ENCODE data around the gene NLGN4Y. TPM values are rescaled to one million over a fixed set of nuclear protein-coding genes. Genes with fewer than 3 reads are reported as not detected.

NLGN4Y gene
- total RNA-seq, 1 experiment from 2014 or later, result not detected

- H3K27ac ChIP-seq (ENCODE audit: low read length), result no peak overlapping the region
- no peak for TF ChIP-seq SIN3A (IDR thresholded peaks at IDR 0.05; ENCODE audit: borderline replicate concordance, insufficient read depth, low read depth, low read length)
- TF ChIP-seq POLR2AphosphoS5 (IDR thresholded peaks at IDR 0.05; ENCODE audit: low read depth, low read length), result no peak
- TF ChIP-seq, protein P1, sequence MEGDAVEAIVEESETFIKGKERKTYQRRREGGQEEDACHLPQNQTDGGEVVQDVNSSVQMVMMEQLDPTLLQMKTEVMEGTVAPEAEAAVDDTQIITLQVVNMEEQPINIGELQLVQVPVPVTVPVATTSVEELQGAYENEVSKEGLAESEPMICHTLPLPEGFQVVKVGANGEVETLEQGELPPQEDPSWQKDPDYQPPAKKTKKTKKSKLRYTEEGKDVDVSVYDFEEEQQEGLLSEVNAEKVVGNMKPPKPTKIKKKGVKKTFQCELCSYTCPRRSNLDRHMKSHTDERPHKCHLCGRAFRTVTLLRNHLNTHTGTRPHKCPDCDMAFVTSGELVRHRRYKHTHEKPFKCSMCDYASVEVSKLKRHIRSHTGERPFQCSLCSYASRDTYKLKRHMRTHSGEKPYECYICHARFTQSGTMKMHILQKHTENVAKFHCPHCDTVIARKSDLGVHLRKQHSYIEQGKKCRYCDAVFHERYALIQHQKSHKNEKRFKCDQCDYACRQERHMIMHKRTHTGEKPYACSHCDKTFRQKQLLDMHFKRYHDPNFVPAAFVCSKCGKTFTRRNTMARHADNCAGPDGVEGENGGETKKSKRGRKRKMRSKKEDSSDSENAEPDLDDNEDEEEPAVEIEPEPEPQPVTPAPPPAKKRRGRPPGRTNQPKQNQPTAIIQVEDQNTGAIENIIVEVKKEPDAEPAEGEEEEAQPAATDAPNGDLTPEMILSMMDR (IDR thresholded peaks at IDR 0.05), result no peak
- TF ChIP-seq TCF7L2 (IDR thresholded peaks at IDR 0.05; ENCODE audit: low read depth, low read length), result no peak
- no peak for TF ChIP-seq REST (IDR thresholded peaks at IDR 0.05; ENCODE audit: insufficient read depth in 1 of 2, low read depth in 2 of 2, low read length in 1 of 2)
- POLR2A ChIA-PET, result no interaction called here
- no peaks in the 10 kb centered on the region for H3K9me3 ChIP-seq (ENCODE audit: control insufficient read depth, insufficient read depth, low read depth, low read length)
- H3K27me3 ChIP-seq (ENCODE audit: control insufficient read depth, insufficient read depth, low read length), result no peaks in the 10 kb centered on the region
- H3K4me1 ChIP-seq (ENCODE audit: control insufficient read depth, insufficient read depth, low read length), result no peaks in the 10 kb centered on the region
- H3K36me3 ChIP-seq (ENCODE audit: control insufficient read depth, insufficient read depth, low read length), result no peaks in the 10 kb centered on the region
- no peak overlapping the region for H3K4me3 ChIP-seq (ENCODE audit: low read depth in 2 of 2, low read length in 2 of 2)
- DNase-seq (ENCODE audit: low read depth, low spot score) (no peak), ATAC-seq (no peak)
- in situ Hi-C loops (cut with HindIII; ENCODE audit: low pct_unique_long_range_greater_than_20kb, low sequenced_read_pairs) (no loop called here), intact Hi-C loops (cut with micrococcal nuclease; ENCODE audit: unreplicated experiment) (no loop called here)
- no TSS peak for BruUV-seq (replicated peaks)
- CTCF ChIA-PET, result no interaction called here
These were observed 253.9 kb downstream of the NLGN4Y start for GRCh38 chrY:14778208-14778607.

DNA sequence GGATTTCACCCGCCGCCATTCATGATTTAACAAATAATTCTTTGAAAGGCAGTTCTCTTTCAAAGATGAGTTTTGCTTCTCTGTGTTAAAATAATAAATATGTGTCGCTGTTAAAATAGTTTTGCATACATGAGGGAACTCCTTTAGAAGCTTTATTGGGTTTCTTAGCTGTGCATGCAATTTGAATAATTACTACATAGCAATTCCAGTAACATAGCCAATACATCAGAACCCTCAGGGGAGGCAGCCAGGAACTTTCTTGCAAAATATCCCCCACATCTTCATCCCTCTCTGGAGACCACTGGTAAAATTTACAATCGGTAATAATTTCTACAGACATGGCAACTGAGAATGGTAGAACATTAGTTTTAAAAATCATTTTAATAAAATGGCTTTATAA lies 268.8 kb downstream of the NLGN4Y start:
- H3K9me3 ChIP-seq (ENCODE audit: control insufficient read depth, insufficient read depth, low read depth, low read length), result no peaks in the 10 kb centered on the region
- CTCF ChIA-PET, result no interaction called here
- no peak overlapping the region for H3K4me3 ChIP-seq (ENCODE audit: low read depth in 2 of 2, low read length in 2 of 2)
- H3K27me3 ChIP-seq (ENCODE audit: control insufficient read depth, insufficient read depth, low read length), result no peaks in the 10 kb centered on the region
- no peaks in the 10 kb centered on the region for H3K4me1 ChIP-seq (ENCODE audit: control insufficient read depth, insufficient read depth, low read length)
- no peaks in the 10 kb centered on the region for H3K36me3 ChIP-seq (ENCODE audit: control insufficient read depth, insufficient read depth, low read length)
- no peak for ATAC-seq
- TF ChIP-seq REST (IDR thresholded peaks at IDR 0.05; ENCODE audit: insufficient read depth in 1 of 2, low read depth in 2 of 2, low read length in 1 of 2) (no peak), TCF7L2 (IDR thresholded peaks at IDR 0.05; ENCODE audit: low read depth, low read length) (no peak)
- TF ChIP-seq, protein P1 (IDR thresholded peaks at IDR 0.05), result no peak
- no peak overlapping the region for H3K27ac ChIP-seq (ENCODE audit: low read length)
- intact Hi-C loops (cut with micrococcal nuclease; ENCODE audit: unreplicated experiment) (no loop called here), in situ Hi-C loops (cut with HindIII; ENCODE audit: low pct_unique_long_range_greater_than_20kb, low sequenced_read_pairs) (no loop called here)
- POLR2A ChIA-PET, result no interaction called here
- DNase-seq (ENCODE audit: low read depth, low spot score), result no peak
- BruUV-seq (replicated peaks), result no TSS peak
